Fibroblast of lung (primary cell): Measurements from ENCODE around the gene WDR93. TPM values are rescaled to one million over a fixed set of nuclear protein-coding genes. Genes with fewer than 3 reads are reported as not detected.

Experiments
- DNase-seq, 2 donors: peaks; one replicate each; pipeline versions ENCODE4 v3.0.0 to v3.0.0-alpha.2; 2010; ENCODE audit warnings: low read depth in 2 of 2
- H2AFZ ChIP-seq: 2 replicates; pipeline ENCODE4 v1.5.1; 2012; ENCODE audit warnings: low read length, control low read depth, inconsistent platforms
- H3K27ac ChIP-seq: 2 replicates; pipeline ENCODE4 v1.5.1; 2011; ENCODE audit warnings: low read length, control low read depth; ENCODE audit not compliant: insufficient read depth
- H3K27me3 ChIP-seq: 2 replicates; pipeline ENCODE4 v1.5.1; 2011; ENCODE audit warnings: mild to moderate bottlenecking, low read length; ENCODE audit not compliant: control insufficient read depth, insufficient read depth
- H3K36me3 ChIP-seq: 2 replicates; pipeline ENCODE4 v1.5.1; 2011; ENCODE audit warnings: low read length; ENCODE audit not compliant: control insufficient read depth, insufficient read depth
- H3K4me1 ChIP-seq: 2 replicates; pipeline ENCODE4 v1.5.1; 2011; ENCODE audit warnings: low read length; ENCODE audit not compliant: control insufficient read depth, insufficient read depth; ENCODE audit errors: extremely low read depth
- H3K4me2 ChIP-seq: 2 replicates; pipeline ENCODE4 v1.5.1; 2011; ENCODE audit warnings: low read length, control low read depth; ENCODE audit not compliant: insufficient read depth; ENCODE audit errors: extremely low read depth
- H3K4me3 ChIP-seq, 4 experiments: fragments of 200-600 bp in 1 of 4; sonication (generic) in 1 of 4; replicated peaks in 1 of 4; 2 replicates each; pipeline ENCODE4 v1.5.1; 2011 to 2016; ENCODE audit warnings: low read length in 4 of 4, low read depth in 3 of 4, mild to moderate bottlenecking in 3 of 4, control low read depth in 2 of 4, inconsistent platforms in 1 of 4, mixed read lengths in 1 of 4; ENCODE audit not compliant: insufficient read depth in 1 of 4; ENCODE audit errors: control extremely low read depth in 1 of 4
- H3K79me2 ChIP-seq: 2 replicates; pipeline ENCODE4 v1.5.1; 2012; ENCODE audit warnings: mild to moderate bottlenecking, low read length, inconsistent platforms; ENCODE audit not compliant: control insufficient read depth, insufficient read depth
- H3K9ac ChIP-seq: 2 replicates; pipeline ENCODE4 v1.5.1; 2011; ENCODE audit warnings: mild to moderate bottlenecking, low read length, control low read depth; ENCODE audit not compliant: insufficient read depth
- H3K9me3 ChIP-seq: 2 replicates; pipeline ENCODE4 v1.5.1; 2012; ENCODE audit warnings: low read depth, low read length; ENCODE audit not compliant: control insufficient read depth, insufficient read depth
- H4K20me1 ChIP-seq: 2 replicates; pipeline ENCODE4 v1.5.1; 2011; ENCODE audit warnings: low read length; ENCODE audit not compliant: control insufficient read depth, insufficient read depth; ENCODE audit errors: extremely low read depth
- EZH2 ChIP-seq: IDR thresholded peaks from 2 replicates; pipeline ENCODE4 v1.5.1; 2012; ENCODE audit warnings: low read length, control low read depth, mild to moderate bottlenecking; ENCODE audit errors: missing control alignments
- polyA plus RNA-seq, 2 donors: library from polyadenylated mRNA; depleted of rRNA in 1 of 2; stranded (reverse) in 1 of 2; unstranded in 1 of 2; fragments of >200 nt; gene quantifications; 2 replicates each; pipeline ENCODE4 v1.2.1, GENCODE V29; 2011 to 2012; ENCODE audit warnings: missing spikeins in 1 of 2
- total RNA-seq: library from RNA; depleted of rRNA; stranded (reverse); fragments of >200 nt; gene quantifications from 2 replicates; pipeline ENCODE4 v1.2.1, GENCODE V29; 2014
- TF ChIP-seq, protein P1 (sequence below), 2 donors: IDR thresholded peaks in 1 of 2; conservative IDR thresholded peaks in 1 of 2; 1 replicate in 1 of 2; 2 replicates in 1 of 2; pipeline ENCODE4 v1.5.1; 2011 to 2012; ENCODE audit warnings: low read length in 2 of 2, control low read depth in 1 of 2, inconsistent platforms in 1 of 2, low read depth in 1 of 2, mild to moderate bottlenecking in 1 of 2

Gene WDR93
- total and polyA plus RNA-seq, 2 donors (not counting 1 experiment from before 2014, with no cell fraction given) = 0.14 to 0.17 TPM

- no peak for TF ChIP-seq EZH2
- TF ChIP-seq, protein P1, sequence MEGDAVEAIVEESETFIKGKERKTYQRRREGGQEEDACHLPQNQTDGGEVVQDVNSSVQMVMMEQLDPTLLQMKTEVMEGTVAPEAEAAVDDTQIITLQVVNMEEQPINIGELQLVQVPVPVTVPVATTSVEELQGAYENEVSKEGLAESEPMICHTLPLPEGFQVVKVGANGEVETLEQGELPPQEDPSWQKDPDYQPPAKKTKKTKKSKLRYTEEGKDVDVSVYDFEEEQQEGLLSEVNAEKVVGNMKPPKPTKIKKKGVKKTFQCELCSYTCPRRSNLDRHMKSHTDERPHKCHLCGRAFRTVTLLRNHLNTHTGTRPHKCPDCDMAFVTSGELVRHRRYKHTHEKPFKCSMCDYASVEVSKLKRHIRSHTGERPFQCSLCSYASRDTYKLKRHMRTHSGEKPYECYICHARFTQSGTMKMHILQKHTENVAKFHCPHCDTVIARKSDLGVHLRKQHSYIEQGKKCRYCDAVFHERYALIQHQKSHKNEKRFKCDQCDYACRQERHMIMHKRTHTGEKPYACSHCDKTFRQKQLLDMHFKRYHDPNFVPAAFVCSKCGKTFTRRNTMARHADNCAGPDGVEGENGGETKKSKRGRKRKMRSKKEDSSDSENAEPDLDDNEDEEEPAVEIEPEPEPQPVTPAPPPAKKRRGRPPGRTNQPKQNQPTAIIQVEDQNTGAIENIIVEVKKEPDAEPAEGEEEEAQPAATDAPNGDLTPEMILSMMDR (conservative IDR thresholded peaks at IDR 0.05 in 1 of 2, IDR thresholded peaks at IDR 0.05 in 1 of 2; ENCODE audit: low read depth in 1 of 2, low read length in 2 of 2) = no peak
- no peak for DNase-seq
- no peak overlapping the region for H2AFZ ChIP-seq
- no peaks in the 10 kb centered on the region for H3K79me2 ChIP-seq
- no peaks in the 10 kb centered on the region for H3K27me3 ChIP-seq
- H4K20me1 ChIP-seq = no peaks in the 10 kb centered on the region
- no peaks in the 10 kb centered on the region for H3K4me1 ChIP-seq
- H3K4me2 ChIP-seq = no peak overlapping the region
- no peak overlapping the region for H3K27ac ChIP-seq
- H3K4me3 ChIP-seq = no peak overlapping the region
- no peaks in the 10 kb centered on the region for H3K9me3 ChIP-seq
- H3K36me3 ChIP-seq = no peaks in the 10 kb centered on the region
- H3K9ac ChIP-seq = no peak overlapping the region
Observed at GRCh38 chr15:89755701-89756100, 65.1 kb downstream of the WDR93 start.

DNA sequence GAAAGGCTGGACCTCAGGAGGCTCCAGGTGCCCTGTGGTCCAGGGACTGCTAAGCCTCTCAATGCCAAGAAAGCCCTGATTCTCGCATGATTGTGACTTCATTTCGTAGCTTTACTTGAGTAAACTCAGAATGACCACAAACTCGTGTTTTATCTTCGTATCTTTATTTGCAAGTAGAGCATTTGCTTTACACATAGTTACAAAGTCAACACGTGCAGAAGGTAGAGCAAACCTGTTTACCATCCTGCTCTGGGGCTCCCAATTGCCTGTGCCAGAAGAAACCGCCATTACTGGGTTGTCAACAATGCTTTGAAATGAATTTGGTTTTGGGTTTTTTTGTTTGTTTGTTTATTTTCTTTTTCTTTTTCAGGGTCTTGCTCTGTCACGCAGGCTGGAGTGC is 66.3 kb downstream of the WDR93 start:
- Histone ChIP-seq H4K20me1 (no peaks in the 10 kb centered on the region), H3K4me1 (no peaks in the 10 kb centered on the region), H3K4me2 (no peak overlapping the region), H3K9ac (no peak overlapping the region), H3K79me2 (no peaks in the 10 kb centered on the region), H2AFZ (no peak overlapping the region), H3K9me3 (no peaks in the 10 kb centered on the region), H3K27me3 (no peaks in the 10 kb centered on the region), H3K27ac (no peak overlapping the region), H3K36me3 (no peaks in the 10 kb centered on the region), H3K4me3 (no peak overlapping the region)
- DNase-seq = no peak
- TF ChIP-seq, protein P1 (conservative IDR thresholded peaks at IDR 0.05 in 1 of 2, IDR thresholded peaks at IDR 0.05 in 1 of 2; ENCODE audit: low read depth in 1 of 2, low read length in 2 of 2) = no peak
- TF ChIP-seq EZH2 = no peak

DNA sequence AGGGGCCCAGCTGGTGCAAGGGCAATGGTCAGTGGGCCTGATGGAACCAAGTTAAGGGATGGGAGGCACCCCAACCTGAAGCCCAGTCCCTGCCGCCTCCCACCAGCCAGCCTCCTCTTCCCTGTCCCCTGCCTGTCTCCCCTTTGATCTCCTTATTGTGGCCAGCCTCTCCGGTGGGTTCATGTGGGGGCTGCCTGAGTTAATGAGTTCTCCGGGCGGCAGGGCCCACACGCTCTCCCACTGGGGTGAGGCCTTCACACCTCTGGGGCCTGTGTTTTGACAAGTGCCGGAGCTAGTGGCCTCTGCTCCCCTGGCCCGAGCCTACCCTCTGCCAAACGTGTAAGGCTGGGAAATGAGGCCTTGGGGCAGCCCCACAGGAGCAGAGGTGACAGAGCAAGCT is 67.7 kb downstream of the WDR93 start:
- H3K4me3 ChIP-seq = no peak overlapping the region
- no peak overlapping the region for H3K4me2 ChIP-seq
- no peak overlapping the region for H3K27ac ChIP-seq
- no peak for DNase-seq
- no peak for TF ChIP-seq EZH2
- TF ChIP-seq, protein P1 (conservative IDR thresholded peaks at IDR 0.05 in 1 of 2, IDR thresholded peaks at IDR 0.05 in 1 of 2; ENCODE audit: low read depth in 1 of 2, low read length in 2 of 2) = no peak
- H4K20me1 ChIP-seq = no peaks in the 10 kb centered on the region
- H3K36me3 ChIP-seq = no peaks in the 10 kb centered on the region
- no peak overlapping the region for H2AFZ ChIP-seq
- no peak overlapping the region for H3K9ac ChIP-seq
- no peaks in the 10 kb centered on the region for H3K4me1 ChIP-seq
- no peaks in the 10 kb centered on the region for H3K79me2 ChIP-seq
- no peaks in the 10 kb centered on the region for H3K27me3 ChIP-seq
- no peaks in the 10 kb centered on the region for H3K9me3 ChIP-seq
